Sigmoid colon (tissue), 7 donors: ENCODE results near the gene OR10C1. TPM values are rescaled to one million over a fixed set of nuclear protein-coding genes. Genes with fewer than 3 reads are reported as not detected.

Experiments used
- DNase-seq: peaks from one replicate; pipeline ENCODE4 v3.0.0-alpha.2; 2019
- H3K27ac ChIP-seq, 4 donors: fragments of 200-600 bp; sonication (generic); one replicate each; pipeline ENCODE4 v1.5.1; 2016 to 2019; ENCODE audit warnings: mild to moderate bottlenecking in 1 of 4
- H3K27me3 ChIP-seq, 3 donors: fragments of 200-600 bp; sonication (generic); one replicate each; pipeline ENCODE4 v1.5.1; 2019; ENCODE audit warnings: mild to moderate bottlenecking in 1 of 3
- H3K36me3 ChIP-seq, 4 donors: fragments of 200-600 bp; sonication (generic); one replicate each; pipeline ENCODE4 v1.5.1; 2016 to 2019
- H3K4me1 ChIP-seq, 4 donors: fragments of 200-600 bp; sonication (generic); one replicate each; pipeline ENCODE4 v1.5.1; 2017 to 2019
- H3K4me3 ChIP-seq, 4 donors: fragments of 200-600 bp; sonication (generic); one replicate each; pipeline ENCODE4 v1.5.1; 2017 to 2019; ENCODE audit warnings: mild to moderate bottlenecking in 2 of 4, moderate library complexity in 1 of 4
- H3K9me3 ChIP-seq, 4 donors: fragments of 200-600 bp in 3 of 4; sonication (generic) in 3 of 4; one replicate each; pipeline versions ENCODE4 v1.5.1 to v1.6.1; 2013 to 2019
- CTCF ChIP-seq, 4 experiments: fragments of 450-650 bp in 3 of 4; fragments of 200-600 bp in 1 of 4; IDR thresholded peaks; one replicate each; pipeline ENCODE4 v1.5.1; 2016 to 2019; ENCODE audit warnings: antibody characterized with exemption in 4 of 4, mild to moderate bottlenecking in 3 of 4, moderate library complexity in 2 of 4
- EP300 ChIP-seq, 4 donors: sonication (generic); formaldehyde crosslinking; IDR thresholded peaks; one replicate each; pipeline ENCODE4 v1.6.1; 2017; ENCODE audit warnings: antibody characterized with exemption in 4 of 4
- POLR2A ChIP-seq, 2 donors: fragments of 450-650 bp; IDR thresholded peaks; one replicate each; pipeline ENCODE4 v1.6.1; 2016; ENCODE audit warnings: antibody characterized with exemption in 2 of 2, mild to moderate bottlenecking in 2 of 2, moderate library complexity in 2 of 2
- POLR2AphosphoS5 ChIP-seq, 4 donors: sonication (generic); formaldehyde crosslinking; IDR thresholded peaks; one replicate each; pipeline ENCODE4 v1.6.1; 2017; ENCODE audit warnings: antibody characterized with exemption in 4 of 4
- WGBS, 2 donors: extraction: QIAGEN DNeasy Blood & Tissue Kit; methylation state at CpG; one replicate each; pipeline ENCODE4 v1.1.7; 2013; 5-methylcytosine and 5-hydroxymethylcytosine counted together
- intact Hi-C: fragments of 100-400 bp; cut with DNase I; formaldehyde crosslinking; loops from one replicate; pipeline ENCODE4 v1.15.1; 2023
- polyA plus RNA-seq, 3 donors: library from polyadenylated mRNA; stranded (reverse); fragments of 200-250 nt; gene quantifications; one replicate each; pipeline ENCODE4 v1.2.3, GENCODE V29; 2013
- total RNA-seq, 4 donors: library from RNA; depleted of rRNA; stranded (reverse); fragments of >200 nt; gene quantifications; one replicate each; pipeline ENCODE4 v1.1.0, GENCODE V29; 2016
- donor health status: healthy with polysubstance abuse.
- donor health status: Bipolar disorder and iron deficiency.
- donor health status: healthy.

Gene OR10C1
- total and polyA plus RNA-seq, 7 donors, result not detected

GRCh38 chr6:29483186-29483585 lies 44.1 kb downstream of the OR10C1 start:
- H3K27ac ChIP-seq, result no peak overlapping the region
- no peak overlapping the region for H3K4me3 ChIP-seq
- intact Hi-C loops, result no loop called here
- H3K4me1 ChIP-seq, result no peaks in the 10 kb centered on the region
- no peaks in the 10 kb centered on the region for H3K27me3 ChIP-seq
- TF ChIP-seq CTCF (IDR thresholded peaks at IDR 0.05) (no peak), POLR2A (IDR thresholded peaks at IDR 0.05) (no peak), POLR2AphosphoS5 (IDR thresholded peaks at IDR 0.05) (no peak), EP300 (IDR thresholded peaks at IDR 0.05) (no peak)
- DNase-seq, result no peak
- H3K9me3 ChIP-seq, result no peaks in the 10 kb centered on the region
- no peaks in the 10 kb centered on the region for H3K36me3 ChIP-seq
- WGBS, 2 donors, result 71 to 89% methylated on average over 3 of the region's 3 CpGs

- DNase-seq, result no peak
- Histone ChIP-seq H3K4me1 (no peaks in the 10 kb centered on the region), H3K27me3 (no peaks in the 10 kb centered on the region), H3K4me3 (no peak overlapping the region), H3K9me3 (no peaks in the 10 kb centered on the region), H3K36me3 (no peaks in the 10 kb centered on the region), H3K27ac (no peak overlapping the region)
- 19 to 68% methylated on average over 1 of the region's 1 CpG for WGBS, 2 donors
- intact Hi-C loops, result no loop called here
- TF ChIP-seq POLR2AphosphoS5 (IDR thresholded peaks at IDR 0.05) (no peak), POLR2A (IDR thresholded peaks at IDR 0.05) (no peak), CTCF (IDR thresholded peaks at IDR 0.05) (no peak), EP300 (IDR thresholded peaks at IDR 0.05) (no peak)
Observed at GRCh38 chr6:29483735-29484134, 44.6 kb downstream of the OR10C1 start.

- Histone ChIP-seq H3K9me3 (no peaks in the 10 kb centered on the region), H3K27me3 (no peaks in the 10 kb centered on the region), H3K4me3 (no peak overlapping the region), H3K36me3 (no peaks in the 10 kb centered on the region), H3K4me1 (no peaks in the 10 kb centered on the region), H3K27ac (no peak overlapping the region)
- intact Hi-C loops, result no loop called here
- WGBS, 2 donors, result 48 to 54% methylated on average over 4 of the region's 4 CpGs
- TF ChIP-seq POLR2A (IDR thresholded peaks at IDR 0.05) (no peak), EP300 (IDR thresholded peaks at IDR 0.05) (no peak), POLR2AphosphoS5 (IDR thresholded peaks at IDR 0.05) (no peak), CTCF (IDR thresholded peaks at IDR 0.05) (no peak)
- no peak for DNase-seq
Observed at GRCh38 chr6:29486577-29486976, 47.5 kb downstream of the OR10C1 start.

- WGBS, 2 donors, result 76 to 87% methylated on average over 5 of the region's 5 CpGs
- intact Hi-C loops, result no loop called here
- DNase-seq, result no peak
- Histone ChIP-seq H3K36me3 (no peaks in the 10 kb centered on the region), H3K4me3 (no peak overlapping the region), H3K9me3 (no peaks in the 10 kb centered on the region), H3K4me1 (no peaks in the 10 kb centered on the region), H3K27me3 (no peaks in the 10 kb centered on the region), H3K27ac (no peak overlapping the region)
- no peak for TF ChIP-seq POLR2AphosphoS5 (IDR thresholded peaks at IDR 0.05)
- TF ChIP-seq EP300 (IDR thresholded peaks at IDR 0.05), result no peak
- no peak for TF ChIP-seq POLR2A (IDR thresholded peaks at IDR 0.05)
- no peak for TF ChIP-seq CTCF (IDR thresholded peaks at IDR 0.05)
Observed at GRCh38 chr6:29487131-29487530, 48.0 kb downstream of the OR10C1 start.

GRCh38 chr6:29487660-29488059 lies 48.6 kb downstream of the OR10C1 start, which contains the start of gene MAS1L:
TSS of gene MAS1L (minus strand) at chr6:29487956. CDS start at chr6:29487902, 54 bp downstream.
- no peak within 1 kb of the TSS for H3K4me3 ChIP-seq
- TF ChIP-seq EP300 (IDR thresholded peaks at IDR 0.05), result no peak
- TF ChIP-seq POLR2A (IDR thresholded peaks at IDR 0.05), result no peak
- no peak for TF ChIP-seq POLR2AphosphoS5 (IDR thresholded peaks at IDR 0.05)
- no peak for TF ChIP-seq CTCF (IDR thresholded peaks at IDR 0.05)
- no peak for DNase-seq
- H3K27ac ChIP-seq, result no peak within 1 kb of the TSS
- 85 to 90% methylated on average over 2 of the region's 2 CpGs for WGBS, 2 donors
- no peaks in the 10 kb centered on the region for H3K27me3 ChIP-seq
- intact Hi-C loops, result no loop called here
- H3K9me3 ChIP-seq, result no peaks in the 10 kb centered on the region
- H3K36me3 ChIP-seq, result no peaks in the 10 kb centered on the region
- H3K4me1 ChIP-seq, result no peaks in the 10 kb centered on the region
